ENCODE measurements around the gene MC1R. TPM values are rescaled to one million over a fixed set of nuclear protein-coding genes. Genes with fewer than 3 reads are reported as not detected.
"Not testable (repeated sequence)": the region's sequence is repeated elsewhere in the genome, so short reads cannot be mapped to it uniquely, and the experiment has no call there.

Gene MC1R
- polyA plus RNA-seq, 1 donor, result 4.9 TPM

GRCh38 chr16:89934611-89935553 lies 16.2 kb downstream of the MC1R start:
- no peak for DNase-seq

GRCh38 chr16:89935620-89936019 lies 17.0 kb downstream of the MC1R start:
- not testable (repeated sequence) for DNase-seq

- DNase-seq, result no peak
These were observed 17.4 kb downstream of the MC1R start for GRCh38 chr16:89936034-89936433.

GRCh38 chr16:89936508-89936907 lies 17.8 kb downstream of the MC1R start:
- no peak for DNase-seq

- DNase-seq, result no peak
These were observed 18.3 kb downstream of the MC1R start for GRCh38 chr16:89936981-89937380.

GRCh38 chr16:89938175-89938885 lies 19.7 kb downstream of the MC1R start:
- DNase-seq, result no peak

- no peak for DNase-seq
These were observed 26.1 kb downstream of the MC1R start for GRCh38 chr16:89944773-89945172.

- no peak for DNase-seq
These were observed 27.0 kb downstream of the MC1R start for GRCh38 chr16:89945654-89946053.

GRCh38 chr16:89946515-89946914 lies 27.9 kb downstream of the MC1R start:
- no peak for DNase-seq

GRCh38 chr16:89949121-89949742 lies 30.6 kb downstream of the MC1R start:
- no peak for DNase-seq

- DNase-seq, result no peak
These were observed 31.1 kb downstream of the MC1R start for GRCh38 chr16:89949756-89950155.

- DNase-seq, result no peak
These were observed 32.8 kb downstream of the MC1R start for GRCh38 chr16:89951509-89951908.

GRCh38 chr16:89952049-89952448 lies 33.4 kb downstream of the MC1R start:
- no peak for DNase-seq

GRCh38 chr16:89952551-89952950 lies 33.9 kb downstream of the MC1R start:
- no peak for DNase-seq

GRCh38 chr16:89953671-89954406 lies 35.2 kb downstream of the MC1R start:
- DNase-seq, result no peak

GRCh38 chr16:89954462-89954861 lies 35.8 kb downstream of the MC1R start:
- no peak for DNase-seq

- no peak for DNase-seq
These were observed 36.5 kb downstream of the MC1R start for GRCh38 chr16:89955001-89955685.

- DNase-seq, result no peak
These were observed 38.0 kb downstream of the MC1R start for GRCh38 chr16:89956505-89957215.

GRCh38 chr16:89957216-89957785 lies 38.6 kb downstream of the MC1R start:
- no peak for DNase-seq

GRCh38 chr16:89958068-89958467 lies 39.4 kb downstream of the MC1R start:
- no peak for DNase-seq

All from left kidney (tissue), 2 donors.